Muscle layer of duodenum (tissue), 2 donors: ENCODE measurements around the gene OR6A2.
"Not testable (repeated sequence)": the region's sequence is repeated elsewhere in the genome, so short reads cannot be mapped to it uniquely, and the experiment has no call there.

ENCODE experiments used
- H3K27ac ChIP-seq: one replicate; pipeline ENCODE4 v1.7.0; 2013; ENCODE audit warnings: mild to moderate bottlenecking, low read length
- H3K27me3 ChIP-seq: one replicate; pipeline ENCODE4 v1.7.0; 2013; ENCODE audit warnings: low read depth, mild to moderate bottlenecking, control low read depth, low read length
- H3K36me3 ChIP-seq, 2 donors: one replicate each; pipeline ENCODE4 v1.7.0; 2013; ENCODE audit warnings: low read length in 2 of 2, control low read depth in 1 of 2, mild to moderate bottlenecking in 1 of 2; ENCODE audit not compliant: insufficient read depth in 2 of 2, control insufficient read depth in 1 of 2
- H3K4me1 ChIP-seq, 2 donors: one replicate each; pipeline ENCODE4 v1.7.0; 2013; ENCODE audit warnings: low read length in 2 of 2, mild to moderate bottlenecking in 2 of 2, control low read depth in 1 of 2, moderate library complexity in 1 of 2; ENCODE audit not compliant: insufficient read depth in 2 of 2, control insufficient read depth in 1 of 2
- H3K4me3 ChIP-seq, 2 donors: one replicate each; pipeline ENCODE4 v1.7.0; 2013; ENCODE audit warnings: low read length in 2 of 2, low read depth in 1 of 2, mild to moderate bottlenecking in 1 of 2
- H3K9me3 ChIP-seq, 2 donors: one replicate each; pipeline ENCODE4 v1.7.0; 2013; ENCODE audit warnings: low read length in 2 of 2, control low read depth in 1 of 2, mild to moderate bottlenecking in 1 of 2; ENCODE audit not compliant: control insufficient read depth in 1 of 2
- donor health status: healthy.

Gene OR6A2

DNA sequence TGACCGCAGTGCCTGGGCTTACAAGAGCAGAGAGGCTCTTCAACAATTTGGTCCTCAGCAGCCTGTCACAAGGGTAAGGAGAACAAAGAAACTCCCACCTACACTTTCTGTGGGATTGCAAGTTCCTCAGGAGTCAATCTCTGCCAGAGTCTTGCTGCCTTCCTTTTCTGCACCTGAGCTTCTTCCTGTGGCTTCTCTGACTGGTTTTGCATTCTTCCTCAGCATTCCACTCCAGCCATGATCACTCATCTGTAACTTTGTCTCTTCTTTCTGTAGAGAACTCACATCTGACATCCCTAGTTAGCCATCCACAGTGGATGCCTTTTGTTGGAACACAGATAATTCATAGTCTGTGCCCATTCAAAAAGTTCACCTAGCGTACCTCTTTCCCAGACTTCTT is 14.2 kb upstream of the OR6A2 start:
- Histone ChIP-seq H3K9me3 (no peaks in the 10 kb centered on the region), H3K27ac (no peak overlapping the region), H3K4me3 (no peak overlapping the region), H3K4me1 (peaks cover 0 to 3% of the 10 kb centered on the region in 2 donors), H3K36me3 (no peaks in the 10 kb centered on the region), H3K27me3 (no peaks in the 10 kb centered on the region)

DNA sequence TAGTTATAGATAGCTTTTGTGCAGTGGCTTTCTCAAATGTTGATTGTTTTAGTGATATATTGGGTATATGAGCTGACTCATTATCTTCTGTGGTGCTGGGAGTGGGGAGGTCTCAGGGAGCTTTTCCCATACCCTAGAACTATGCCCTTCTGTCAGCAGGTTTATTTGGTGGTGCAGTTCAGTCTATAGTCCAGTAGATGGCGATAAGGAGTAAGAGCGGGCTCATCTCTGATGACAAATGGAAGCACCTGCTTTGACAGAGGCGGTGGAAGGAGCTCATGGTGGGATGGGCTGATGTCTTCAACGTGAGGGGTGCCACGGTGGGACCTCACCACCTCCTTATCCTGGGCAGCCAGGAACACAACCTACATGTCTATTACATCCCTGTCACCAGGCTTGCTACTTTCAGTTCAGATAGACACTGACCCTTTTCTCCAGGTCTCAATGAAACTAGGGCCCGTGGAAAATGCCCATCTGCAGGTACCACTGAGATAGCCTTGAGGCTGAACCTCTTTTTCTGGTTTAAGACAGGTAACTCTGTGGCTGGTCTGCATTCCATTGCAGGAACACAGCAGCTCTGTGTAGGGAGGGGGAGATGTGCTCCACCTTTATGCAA is 13.0 kb upstream of the OR6A2 start:
- H3K4me3 ChIP-seq: no peak overlapping the region
- peaks cover 0 to 3% of the 10 kb centered on the region in 2 donors for H3K4me1 ChIP-seq
- no peak overlapping the region for H3K27ac ChIP-seq
- H3K9me3 ChIP-seq: no peaks in the 10 kb centered on the region
- H3K36me3 ChIP-seq: no peaks in the 10 kb centered on the region
- H3K27me3 ChIP-seq: no peaks in the 10 kb centered on the region

DNA sequence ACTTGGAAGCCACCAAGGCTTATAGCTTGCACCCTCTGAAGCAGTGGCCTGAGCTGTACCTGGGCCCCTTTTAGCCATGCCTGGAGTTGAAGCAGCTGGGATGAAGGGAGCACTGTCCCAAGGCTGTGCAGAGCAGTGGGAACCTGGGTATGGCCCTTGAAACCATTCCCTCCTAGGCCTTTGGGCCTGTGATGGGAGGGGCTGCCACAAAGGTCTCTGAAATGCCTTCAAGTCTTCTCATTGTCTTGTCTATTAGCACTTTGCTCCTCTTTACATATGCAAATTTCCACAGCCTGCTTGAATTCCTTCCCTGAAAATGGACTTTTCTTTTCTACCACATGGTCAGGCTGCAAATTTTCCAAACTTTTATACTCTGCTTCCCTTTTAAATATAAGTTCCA is 1.6 kb upstream of the OR6A2 start:
- not testable (repeated sequence) for H3K4me3 ChIP-seq, H3K9me3 ChIP-seq, H3K27me3 ChIP-seq

DNA sequence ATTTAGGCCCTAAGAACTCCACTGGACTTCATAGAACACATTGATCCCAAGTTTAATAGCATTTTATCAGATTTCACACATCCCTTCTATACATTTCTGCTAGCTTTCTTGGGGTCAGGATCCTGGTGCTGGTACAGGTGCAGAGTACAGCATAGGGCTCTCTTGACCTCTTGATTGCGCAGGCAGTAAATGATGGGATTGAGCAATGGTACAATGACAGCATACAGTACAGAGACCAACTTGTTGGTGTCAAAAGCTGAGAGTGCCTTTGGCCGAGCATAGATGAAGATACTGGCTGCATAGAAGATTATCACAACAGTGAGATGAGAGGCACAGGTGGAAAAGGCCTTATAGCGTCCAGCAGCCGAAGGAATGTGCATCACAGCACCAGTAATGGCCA is 4.8 kb downstream of the OR6A2 start:
- Histone ChIP-seq H3K36me3 (no peaks in the 10 kb centered on the region), H3K4me3 (no peak overlapping the region), H3K27me3 (no peaks in the 10 kb centered on the region), H3K27ac (no peak overlapping the region), H3K4me1 (no peaks in the 10 kb centered on the region), H3K9me3 (no peaks in the 10 kb centered on the region)

More for the DNA sequence above, 1.6 kb upstream of the OR6A2 start:
- not testable (repeated sequence) for H3K36me3 ChIP-seq, H3K27ac ChIP-seq, H3K4me1 ChIP-seq

DNA sequence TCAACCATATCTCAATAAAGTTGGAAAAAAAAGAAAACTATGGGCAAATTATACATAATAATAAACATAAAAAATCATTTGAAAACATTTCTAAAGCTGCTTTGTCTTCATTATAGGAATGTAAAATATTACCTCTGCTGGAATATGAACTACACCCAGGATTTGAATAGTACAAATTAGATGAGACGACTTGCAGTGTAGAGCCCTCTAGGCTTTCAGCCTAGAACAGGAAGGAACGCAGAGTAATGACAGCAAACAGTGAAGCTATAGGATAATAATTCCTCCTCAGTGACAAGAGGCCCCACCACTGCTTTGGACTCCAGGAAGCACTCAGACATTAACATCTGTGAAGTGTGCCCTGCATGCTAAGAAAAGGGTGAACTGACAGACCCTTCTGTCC is 8.9 kb downstream of the OR6A2 start:
- Histone ChIP-seq H3K27ac (no peak overlapping the region), H3K9me3 (no peaks in the 10 kb centered on the region), H3K4me1 (no peaks in the 10 kb centered on the region), H3K36me3 (no peaks in the 10 kb centered on the region), H3K27me3 (no peaks in the 10 kb centered on the region), H3K4me3 (no peak overlapping the region)

DNA sequence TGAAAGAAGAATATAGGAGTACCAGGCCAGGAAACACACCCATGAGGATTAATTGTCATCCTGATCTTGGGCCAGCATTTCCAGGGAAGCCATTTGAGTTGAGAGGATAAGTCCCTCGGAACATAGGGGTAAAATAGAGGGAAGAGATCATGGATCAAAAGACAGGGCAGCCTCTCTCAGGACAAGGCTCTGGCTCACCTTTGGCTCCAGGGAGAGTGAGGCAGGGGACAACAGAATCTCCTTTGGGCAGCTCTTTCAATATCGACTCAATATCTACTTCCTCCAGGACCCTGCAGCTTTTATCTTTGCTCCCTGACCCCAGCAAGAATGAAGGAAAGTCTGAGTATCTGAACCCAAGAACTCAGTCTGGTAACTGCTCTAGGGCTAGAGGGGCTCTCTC is 16.8 kb downstream of the OR6A2 start, which contains the start of gene OR2AG1:
Gene OR2AG1, plus strand, starts transcription at position 301 of the 400 bp plus-strand sequence. CDS start 2,018 bp downstream, outside the sequence.
- Histone ChIP-seq H3K4me1 (no peaks in the 10 kb centered on the region), H3K36me3 (no peaks in the 10 kb centered on the region), H3K27me3 (no peaks in the 10 kb centered on the region), H3K9me3 (no peaks in the 10 kb centered on the region), H3K4me3 (no peak within 1 kb of the TSS), H3K27ac (no peak within 1 kb of the TSS)

DNA sequence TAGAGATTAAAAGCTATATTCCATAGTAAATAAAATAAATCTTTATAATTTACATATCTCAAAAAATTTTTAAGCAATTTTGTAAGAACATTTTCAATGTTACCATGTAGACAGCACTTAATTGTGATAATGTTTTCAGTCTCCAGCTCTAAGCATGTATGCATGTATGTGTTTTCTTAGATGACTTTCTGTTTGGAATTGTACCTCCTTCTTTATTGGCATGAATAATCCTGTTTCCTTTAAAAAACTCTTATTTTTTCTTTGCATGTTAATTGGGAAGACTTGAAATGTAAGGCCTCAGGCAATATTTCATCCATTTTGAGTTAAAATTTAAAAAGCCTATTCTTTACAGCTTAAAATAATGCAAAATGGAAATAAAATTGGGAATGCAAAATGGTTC is 18.7 kb downstream of the OR6A2 start:
- Histone ChIP-seq H3K27ac (no peak overlapping the region), H3K36me3 (no peaks in the 10 kb centered on the region), H3K4me3 (no peak overlapping the region), H3K27me3 (no peaks in the 10 kb centered on the region), H3K9me3 (no peaks in the 10 kb centered on the region), H3K4me1 (no peaks in the 10 kb centered on the region)

DNA sequence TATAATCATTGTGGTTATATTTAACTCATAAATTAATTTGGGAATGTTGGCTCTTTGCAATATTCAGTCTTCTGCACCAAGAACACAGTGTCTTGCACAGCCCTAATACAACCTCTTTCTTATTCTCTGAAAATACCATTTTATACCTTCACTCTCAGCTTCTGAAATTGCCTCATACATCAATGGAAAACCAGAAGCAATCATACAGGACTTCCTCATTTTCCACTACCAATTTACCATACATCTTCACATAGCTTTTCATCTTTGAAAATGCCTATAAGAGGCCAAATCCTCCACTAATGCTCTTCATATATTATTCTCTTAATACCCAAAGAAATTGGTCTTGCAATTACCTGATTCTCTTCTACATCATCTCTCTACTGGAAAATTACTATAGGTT is 21.0 kb downstream of the OR6A2 start:
- H3K27ac ChIP-seq: no peak overlapping the region
- no peaks in the 10 kb centered on the region for H3K27me3 ChIP-seq
- H3K4me1 ChIP-seq: no peaks in the 10 kb centered on the region
- H3K9me3 ChIP-seq: no peaks in the 10 kb centered on the region
- H3K4me3 ChIP-seq: no peak overlapping the region
- H3K36me3 ChIP-seq: no peaks in the 10 kb centered on the region

DNA sequence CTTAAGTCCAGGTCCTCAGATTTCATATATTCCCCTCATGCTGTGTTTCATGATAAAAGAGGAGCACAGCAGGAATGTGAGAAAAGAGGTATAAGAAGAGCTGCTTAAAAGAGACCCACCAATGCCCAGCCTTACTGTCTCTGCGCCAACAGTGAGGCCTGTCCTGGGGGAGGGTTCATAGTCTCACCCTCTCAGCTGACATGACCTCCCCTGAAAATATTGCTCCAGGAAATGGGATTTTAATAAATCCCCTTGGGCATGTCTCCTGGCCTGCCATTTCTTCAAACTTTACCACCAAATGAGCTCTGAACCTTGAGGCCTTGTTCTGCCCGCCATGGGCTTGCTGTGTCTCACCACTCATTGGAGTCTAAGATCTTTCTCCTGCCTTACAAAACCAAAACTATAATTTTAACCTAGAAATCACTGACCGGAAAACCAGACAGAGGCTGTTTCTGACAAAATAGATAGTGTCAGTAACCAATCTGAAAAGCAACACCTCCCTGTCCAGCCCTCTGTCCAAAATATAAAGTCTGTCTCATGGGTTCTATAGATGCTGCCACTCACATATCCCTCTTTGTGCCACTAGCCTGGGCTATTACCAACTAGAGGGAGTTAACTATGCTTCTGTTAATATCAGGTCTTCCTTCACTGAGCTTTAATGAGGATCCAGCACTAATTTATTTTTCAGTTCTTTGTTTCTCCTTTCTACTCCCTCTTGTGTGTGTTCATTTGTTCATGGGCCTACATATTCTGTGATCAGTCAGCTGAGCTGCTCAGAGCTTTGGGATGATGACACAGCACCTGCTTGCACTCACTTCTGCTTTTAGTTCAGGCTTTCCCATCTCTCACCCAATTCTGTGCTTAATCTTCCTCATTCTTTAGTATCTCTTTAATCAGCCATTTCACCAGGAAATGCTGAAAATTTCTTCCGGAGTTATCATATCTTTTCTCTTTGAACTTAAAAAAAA is 27.3 kb downstream of the OR6A2 start, which contains the start of gene OR2AG2:
Gene OR2AG2, minus strand, starts transcription at position 51 of the 968 bp plus-strand sequence. CDS start 3,019 bp downstream, outside the sequence.
- no peaks in the 10 kb centered on the region for H3K4me1 ChIP-seq
- H3K27me3 ChIP-seq: no peaks in the 10 kb centered on the region
- no peaks in the 10 kb centered on the region for H3K9me3 ChIP-seq
- no peak within 1 kb of the TSS for H3K27ac ChIP-seq
- H3K36me3 ChIP-seq: no peaks in the 10 kb centered on the region
- no peak within 1 kb of the TSS for H3K4me3 ChIP-seq

DNA sequence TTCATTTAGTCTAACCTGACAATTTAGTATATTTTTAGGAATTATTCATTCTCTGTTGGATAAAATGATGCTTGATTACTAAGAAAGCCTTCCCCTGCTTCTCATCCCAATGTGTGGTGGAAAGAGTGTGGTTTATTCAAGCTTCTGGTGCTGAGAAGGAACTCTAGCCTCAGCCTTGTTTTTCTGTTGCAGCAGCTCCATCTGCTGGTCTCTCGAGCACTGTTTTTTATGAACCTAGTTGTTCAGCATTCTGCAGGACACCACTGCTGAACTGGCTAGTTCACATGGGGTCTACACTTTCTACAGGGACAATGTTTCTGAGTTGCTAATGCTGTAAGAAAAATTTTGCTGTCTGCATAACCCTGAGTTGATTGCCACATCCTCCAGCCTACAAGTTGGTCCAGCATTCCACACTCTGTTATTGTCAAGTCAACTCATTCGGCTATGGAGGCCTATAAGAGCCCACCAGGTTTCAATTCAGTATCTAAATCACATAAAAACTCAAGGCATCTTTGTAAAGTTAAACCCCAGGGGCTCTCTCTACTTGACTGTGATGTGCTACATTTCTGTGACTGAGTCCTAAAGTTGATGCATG is 42.0 kb downstream of the OR6A2 start:
- Histone ChIP-seq H3K4me3 (no peak overlapping the region), H3K27me3 (no peaks in the 10 kb centered on the region), H3K36me3 (no peaks in the 10 kb centered on the region), H3K9me3 (no peaks in the 10 kb centered on the region), H3K27ac (no peak overlapping the region), H3K4me1 (no peaks in the 10 kb centered on the region)

DNA sequence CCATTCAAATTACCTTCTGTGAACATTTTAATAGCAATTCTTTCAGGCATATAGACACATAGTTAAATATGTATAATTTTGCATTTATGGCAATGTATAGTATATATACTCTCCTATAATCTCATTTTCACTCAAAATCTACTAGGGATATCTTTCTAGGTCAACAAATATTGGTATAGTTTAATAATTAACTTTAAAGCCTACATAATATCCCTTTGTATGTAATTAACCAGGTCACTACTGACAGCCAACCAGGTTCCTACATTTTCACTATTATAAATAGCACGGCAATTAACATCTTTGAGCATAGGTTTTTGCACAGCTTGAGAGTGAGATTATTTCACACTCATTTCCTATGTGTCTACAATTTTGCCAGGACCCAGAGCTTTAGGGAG is 43.5 kb downstream of the OR6A2 start:
- Histone ChIP-seq H3K4me3 (no peak overlapping the region), H3K9me3 (no peaks in the 10 kb centered on the region), H3K27me3 (no peaks in the 10 kb centered on the region), H3K27ac (no peak overlapping the region), H3K4me1 (no peaks in the 10 kb centered on the region), H3K36me3 (no peaks in the 10 kb centered on the region)
